Ascending aorta (tissue), 2 donors: ENCODE measurements around the gene CPXM1. TPM values are rescaled to one million over a fixed set of nuclear protein-coding genes. Genes with fewer than 3 reads are reported as not detected.

ENCODE experiments used
- DNase-seq, 2 donors: peaks; one replicate each; pipeline ENCODE4 v3.0.0-alpha.2; 2019; ENCODE audit warnings: low spot score in 2 of 2
- H3K27ac ChIP-seq, 2 donors: fragments of 200-600 bp; sonication (generic); one replicate each; pipeline ENCODE4 v1.5.1; 2016 to 2017; ENCODE audit warnings: mild to moderate bottlenecking in 1 of 2
- H3K27me3 ChIP-seq: fragments of 200-600 bp; sonication (generic); one replicate; pipeline ENCODE4 v1.5.1; 2017
- H3K36me3 ChIP-seq, 2 donors: fragments of 200-600 bp; sonication (generic); one replicate each; pipeline ENCODE4 v1.5.1; 2016
- H3K4me1 ChIP-seq, 2 donors: fragments of 200-600 bp; sonication (generic); one replicate each; pipeline ENCODE4 v1.5.1; 2016 to 2017; ENCODE audit warnings: mild to moderate bottlenecking in 1 of 2
- H3K4me3 ChIP-seq, 2 donors: fragments of 200-600 bp; sonication (generic); one replicate each; pipeline ENCODE4 v1.5.1; 2016 to 2017; ENCODE audit warnings: mild to moderate bottlenecking in 1 of 2
- H3K9me3 ChIP-seq, 2 donors: fragments of 200-600 bp; sonication (generic); one replicate each; pipeline ENCODE4 v1.5.1; 2016
- intact Hi-C: fragments of 100-400 bp; cut with DNase I; formaldehyde crosslinking; loops from one replicate; pipeline ENCODE4 v1.15.1; 2023
- total RNA-seq: library from RNA; depleted of rRNA; stranded (reverse); fragments of >200 nt; gene quantifications from one replicate; pipeline ENCODE4 v1.1.0, GENCODE V29; 2016
- TF ChIP-seq, protein P1 (sequence below), 3 experiments: fragments of 200-600 bp in 2 of 3; fragments of 450-650 bp in 1 of 3; sonication (generic) in 2 of 3; IDR thresholded peaks; one replicate each; pipeline ENCODE4 v1.5.1; 2016 to 2019; ENCODE audit warnings: antibody characterized with exemption in 3 of 3, mild to moderate bottlenecking in 1 of 3, moderate library complexity in 1 of 3

The CPXM1 gene
- total RNA-seq, 1 donor from 2014 or later: not detected

DNA sequence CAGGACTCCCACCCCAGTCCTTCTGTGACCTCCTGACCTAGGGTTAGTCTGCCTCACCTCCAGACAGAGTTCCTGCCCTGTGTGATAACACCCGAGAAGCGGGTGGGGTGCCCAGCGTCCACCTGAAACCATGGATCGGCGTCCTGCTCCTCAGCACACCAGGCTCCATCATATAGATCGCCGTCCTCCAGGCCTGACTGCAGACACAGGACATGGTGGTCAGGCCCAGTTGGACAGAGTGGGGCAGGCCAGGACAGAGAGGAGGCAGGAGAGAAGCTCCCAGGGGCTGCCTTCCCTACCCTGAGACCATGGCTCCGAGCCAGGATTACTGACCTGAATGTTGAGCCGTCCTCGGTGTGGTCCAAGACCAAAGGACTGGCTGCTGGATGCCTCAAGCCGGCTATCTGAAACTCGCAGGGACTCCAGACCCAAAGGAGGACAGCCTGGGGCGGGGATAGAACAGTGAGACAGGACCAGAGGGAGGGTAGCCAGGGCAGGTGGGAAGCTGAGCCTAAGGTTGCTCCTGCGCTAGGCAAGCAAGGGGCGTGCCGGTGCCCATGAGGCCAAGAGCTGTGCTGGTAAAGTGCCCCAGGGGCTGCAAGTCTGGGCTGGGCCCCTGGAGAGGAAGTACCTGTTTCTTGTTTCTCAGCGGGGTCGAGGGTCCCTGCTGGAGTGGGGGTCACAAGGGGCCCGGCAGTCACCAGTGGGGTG is 2.2 kb downstream of the CPXM1 start:
- H3K27me3 ChIP-seq: peaks cover 4% of the 10 kb centered on the region
- H3K4me3 ChIP-seq: no peak overlapping the region
- TF ChIP-seq, protein P1, sequence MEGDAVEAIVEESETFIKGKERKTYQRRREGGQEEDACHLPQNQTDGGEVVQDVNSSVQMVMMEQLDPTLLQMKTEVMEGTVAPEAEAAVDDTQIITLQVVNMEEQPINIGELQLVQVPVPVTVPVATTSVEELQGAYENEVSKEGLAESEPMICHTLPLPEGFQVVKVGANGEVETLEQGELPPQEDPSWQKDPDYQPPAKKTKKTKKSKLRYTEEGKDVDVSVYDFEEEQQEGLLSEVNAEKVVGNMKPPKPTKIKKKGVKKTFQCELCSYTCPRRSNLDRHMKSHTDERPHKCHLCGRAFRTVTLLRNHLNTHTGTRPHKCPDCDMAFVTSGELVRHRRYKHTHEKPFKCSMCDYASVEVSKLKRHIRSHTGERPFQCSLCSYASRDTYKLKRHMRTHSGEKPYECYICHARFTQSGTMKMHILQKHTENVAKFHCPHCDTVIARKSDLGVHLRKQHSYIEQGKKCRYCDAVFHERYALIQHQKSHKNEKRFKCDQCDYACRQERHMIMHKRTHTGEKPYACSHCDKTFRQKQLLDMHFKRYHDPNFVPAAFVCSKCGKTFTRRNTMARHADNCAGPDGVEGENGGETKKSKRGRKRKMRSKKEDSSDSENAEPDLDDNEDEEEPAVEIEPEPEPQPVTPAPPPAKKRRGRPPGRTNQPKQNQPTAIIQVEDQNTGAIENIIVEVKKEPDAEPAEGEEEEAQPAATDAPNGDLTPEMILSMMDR (IDR thresholded peaks at IDR 0.05): no peak
- intact Hi-C loops: no loop called here
- DNase-seq: no peak
- H3K4me1 ChIP-seq: no peaks in the 10 kb centered on the region
- H3K27ac ChIP-seq: no peak overlapping the region
- no peaks in the 10 kb centered on the region for H3K9me3 ChIP-seq
- no peaks in the 10 kb centered on the region for H3K36me3 ChIP-seq

DNA sequence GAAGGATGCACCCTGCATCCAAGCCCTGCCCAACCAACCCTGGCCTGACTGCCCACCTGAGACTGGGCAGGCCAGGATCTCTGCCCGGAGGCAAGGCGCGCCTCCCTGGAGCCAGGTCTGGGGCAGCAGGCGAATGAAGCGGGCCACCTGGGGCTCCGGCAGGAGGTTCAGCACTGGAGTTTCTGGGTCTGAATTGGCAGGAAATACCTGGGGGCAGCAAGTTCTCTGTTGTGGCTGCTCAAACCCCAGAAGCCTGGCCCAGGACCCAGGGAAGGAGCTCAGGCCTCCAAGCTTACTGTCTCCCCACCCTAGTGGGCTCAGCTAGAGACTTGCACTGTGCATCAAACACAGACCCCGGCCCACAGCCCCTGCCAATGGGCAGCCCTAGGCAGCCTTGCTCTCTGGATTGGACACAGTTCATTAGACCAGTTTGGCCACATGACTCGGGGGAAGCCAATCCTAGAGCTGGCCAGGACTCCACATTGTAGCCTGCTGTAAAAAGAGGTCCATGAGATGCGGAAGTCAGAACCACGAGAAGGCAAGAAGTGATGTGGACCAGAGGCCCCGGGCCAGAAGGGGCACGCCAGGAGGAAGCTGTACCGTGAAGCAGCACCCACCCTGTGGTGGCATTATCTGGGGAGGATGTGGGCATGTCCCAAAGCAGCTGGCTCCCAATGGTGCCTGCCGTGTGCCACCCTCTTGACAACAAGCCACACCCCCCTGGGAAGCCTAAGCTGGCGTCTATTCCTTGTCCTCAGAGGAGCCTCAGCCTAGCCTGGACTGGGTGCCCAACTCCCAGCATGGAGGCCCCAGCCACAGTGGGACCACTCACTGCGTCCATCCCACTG is 3.1 kb downstream of the CPXM1 start:
- H3K4me3 ChIP-seq: no peak overlapping the region
- intact Hi-C loops: no loop called here
- no peaks in the 10 kb centered on the region for H3K9me3 ChIP-seq
- H3K27me3 ChIP-seq: peaks cover 4% of the 10 kb centered on the region
- no peak for DNase-seq
- H3K36me3 ChIP-seq: no peaks in the 10 kb centered on the region
- no peak overlapping the region for H3K27ac ChIP-seq
- TF ChIP-seq, protein P1 (IDR thresholded peaks at IDR 0.05): no peak
- no peaks in the 10 kb centered on the region for H3K4me1 ChIP-seq

DNA sequence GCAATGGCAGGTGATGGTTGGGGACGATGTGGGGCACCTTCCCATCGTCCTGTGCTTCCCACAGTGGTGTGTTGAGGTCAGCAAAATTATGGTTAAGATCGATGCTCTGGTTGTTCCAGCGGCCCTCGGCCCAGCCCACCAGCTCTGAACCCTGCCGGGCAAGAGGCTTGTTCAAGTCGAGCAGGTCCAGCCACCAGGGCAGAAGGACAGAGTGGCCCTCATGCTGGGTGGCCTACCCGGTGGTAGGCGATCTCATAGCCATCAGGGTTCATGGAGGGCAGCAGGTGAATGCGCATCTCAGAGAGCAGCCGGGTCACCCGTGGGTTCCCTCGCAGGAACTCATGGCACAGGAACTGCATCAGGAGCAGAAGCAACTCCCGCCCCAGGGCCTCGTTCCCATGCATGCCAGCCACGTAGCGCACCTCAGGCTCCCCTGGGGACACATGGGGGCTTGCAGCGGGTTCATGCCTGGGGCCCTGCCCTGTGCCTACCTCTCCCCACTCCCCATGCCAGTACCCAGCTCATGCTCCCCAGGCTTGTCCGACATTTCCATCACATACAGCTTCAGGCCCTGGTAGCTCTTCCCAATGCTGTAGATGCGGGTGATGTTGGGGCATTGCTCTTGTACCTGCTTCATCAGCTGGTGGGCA is 4.3 kb downstream of the CPXM1 start:
- H3K27me3 ChIP-seq: peaks cover 3% of the 10 kb centered on the region
- DNase-seq: no peak

DNA sequence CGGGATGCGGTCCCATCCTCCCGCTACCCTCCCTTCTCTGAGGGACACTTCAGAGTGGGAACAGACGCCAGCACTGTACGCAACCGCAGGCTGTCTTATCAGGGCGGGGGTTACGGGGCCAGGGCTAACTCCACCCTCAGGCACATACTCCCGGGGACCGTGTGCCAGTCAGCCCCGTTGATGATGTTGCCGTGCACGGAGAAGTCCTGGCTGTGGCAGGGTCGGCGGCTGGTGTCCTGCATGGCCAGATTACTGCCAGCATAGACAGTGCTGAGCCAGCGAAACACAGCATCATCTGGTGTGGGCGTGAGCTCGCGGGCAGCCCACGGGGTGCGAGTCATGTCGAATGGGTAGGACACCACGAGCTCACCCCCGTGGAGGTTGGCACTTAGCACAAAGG is 5.0 kb downstream of the CPXM1 start:
- no peaks in the 10 kb centered on the region for H3K27me3 ChIP-seq
- H3K9me3 ChIP-seq: no peaks in the 10 kb centered on the region
- TF ChIP-seq, protein P1 (IDR thresholded peaks at IDR 0.05): no peak
- no peak overlapping the region for H3K27ac ChIP-seq
- no peaks in the 10 kb centered on the region for H3K36me3 ChIP-seq
- DNase-seq: no peak
- H3K4me1 ChIP-seq: no peaks in the 10 kb centered on the region
- intact Hi-C loops: no loop called here
- H3K4me3 ChIP-seq: no peak overlapping the region

More for the DNA sequence above, 4.3 kb downstream of the CPXM1 start:
- Histone ChIP-seq H3K9me3 (no peaks in the 10 kb centered on the region), H3K27ac (no peak overlapping the region), H3K36me3 (no peaks in the 10 kb centered on the region), H3K4me3 (no peak overlapping the region), H3K4me1 (no peaks in the 10 kb centered on the region)
- TF ChIP-seq, protein P1 (IDR thresholded peaks at IDR 0.05): no peak
- intact Hi-C loops: no loop called here

DNA sequence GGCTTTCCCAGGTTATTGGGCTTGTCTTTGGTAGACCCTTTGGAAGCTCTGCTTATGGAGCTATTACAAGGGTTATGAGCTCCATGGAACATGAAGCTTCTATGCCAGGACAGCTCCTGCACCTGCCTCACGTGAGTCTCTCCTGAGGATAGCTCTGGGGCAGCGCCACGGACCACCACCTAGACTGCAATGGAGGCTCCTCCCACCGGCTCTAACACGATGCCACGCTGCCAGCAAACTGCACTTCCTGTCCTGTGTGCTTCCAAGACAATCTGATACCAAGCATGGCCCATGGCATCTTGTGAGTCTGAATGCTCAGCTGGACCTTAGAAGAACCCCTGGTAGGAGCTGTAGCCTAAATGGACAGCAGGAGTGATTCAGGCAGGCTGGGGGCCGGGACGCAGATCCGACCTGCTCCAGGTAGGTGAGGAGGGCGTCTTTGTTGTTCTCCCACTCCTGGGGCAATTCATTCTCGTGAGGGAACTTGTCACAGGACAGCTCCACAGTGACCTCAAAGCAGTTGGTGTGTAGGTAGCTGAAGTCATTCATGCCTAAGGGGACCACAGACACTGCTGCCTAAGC is 5.5 kb downstream of the CPXM1 start:
- TF ChIP-seq, protein P1 (IDR thresholded peaks at IDR 0.05): no peak
- H3K4me3 ChIP-seq: no peak overlapping the region
- no peak overlapping the region for H3K27ac ChIP-seq
- no peaks in the 10 kb centered on the region for H3K27me3 ChIP-seq
- H3K36me3 ChIP-seq: no peaks in the 10 kb centered on the region
- H3K4me1 ChIP-seq: no peaks in the 10 kb centered on the region
- H3K9me3 ChIP-seq: no peaks in the 10 kb centered on the region
- intact Hi-C loops: no loop called here
- no peak for DNase-seq
